ENCODE measurements around the gene LOC101059915.
A peak's percentile ranks its signal among the peaks of the same experiment; 100 is the strongest.

Gene LOC101059915

GRCh38 chrX:71667328-71668247 lies at the start of gene LOC101059915:
LOC101059915 (plus strand) TSS chrX:71667546.
- DNase-seq, result no peak

GRCh38 chrX:71617742-71618141 lies 49.6 kb upstream of the LOC101059915 start:
- no peak for DNase-seq

- DNase-seq, result no peak
Observed at GRCh38 chrX:71618303-71618721, 49.0 kb upstream of the LOC101059915 start, which contains the start of gene CXCR3. CXCR3 (minus strand) TSS chrX:71618511; CDS start chrX:71618449, 62 bp downstream.

- no peak for DNase-seq
Observed at GRCh38 chrX:71618787-71619186, 48.6 kb upstream of the LOC101059915 start.

GRCh38 chrX:71619193-71619592 lies 48.2 kb upstream of the LOC101059915 start:
- DNase-seq, result peak; percentile 30

- no peak for DNase-seq
Observed at GRCh38 chrX:71619986-71620385, 47.4 kb upstream of the LOC101059915 start.

- no peak for DNase-seq
Observed at GRCh38 chrX:71621603-71622002, 45.7 kb upstream of the LOC101059915 start.

- DNase-seq, result no peak
Observed at GRCh38 chrX:71622032-71622575, 45.2 kb upstream of the LOC101059915 start.

GRCh38 chrX:71622576-71623450 lies 44.5 kb upstream of the LOC101059915 start:
- no peak for DNase-seq

- DNase-seq, result no peak
Observed at GRCh38 chrX:71623714-71624113, 43.6 kb upstream of the LOC101059915 start.

- DNase-seq, result no peak
Observed at GRCh38 chrX:71625471-71625870, 41.9 kb upstream of the LOC101059915 start.

GRCh38 chrX:71626576-71626975 lies 40.8 kb upstream of the LOC101059915 start:
- no peak for DNase-seq

GRCh38 chrX:71627588-71628404 lies 39.5 kb upstream of the LOC101059915 start:
- no peak for DNase-seq

GRCh38 chrX:71629467-71629866 lies 37.9 kb upstream of the LOC101059915 start:
- DNase-seq, result no peak

GRCh38 chrX:71632923-71633657 lies 34.3 kb upstream of the LOC101059915 start:
- no peak for DNase-seq

- DNase-seq, result no peak
Observed at GRCh38 chrX:71634366-71634765, 33.0 kb upstream of the LOC101059915 start.

- no peak for DNase-seq
Observed at GRCh38 chrX:71636438-71637252, 30.7 kb upstream of the LOC101059915 start.

GRCh38 chrX:71637253-71637618 lies 30.1 kb upstream of the LOC101059915 start:
- no peak for DNase-seq

GRCh38 chrX:71637848-71638247 lies 29.5 kb upstream of the LOC101059915 start:
- DNase-seq, result no peak

- no peak for DNase-seq
Observed at GRCh38 chrX:71638409-71638808, 28.9 kb upstream of the LOC101059915 start.

- DNase-seq, result no peak
Observed at GRCh38 chrX:71640002-71640401, 27.3 kb upstream of the LOC101059915 start.

All from inflammatory macrophage treated with lipopolysaccharide for 4 hours (primary cell).